Transverse colon (tissue), 4 donors: ENCODE data around the gene VAPB. TPM values are rescaled to one million over a fixed set of nuclear protein-coding genes. Genes with fewer than 3 reads are reported as not detected.

Experiments used
- DNase-seq: peaks from one replicate; pipeline ENCODE4 v3.0.0-alpha.2; 2019
- H3K27ac ChIP-seq, 4 donors: fragments of 200-600 bp; sonication (generic); 2 replicates each; pipeline ENCODE4 v1.5.1; 2016 to 2018; ENCODE audit warnings: inconsistent platforms in 4 of 4
- H3K27me3 ChIP-seq: fragments of 200-600 bp; sonication (generic); 2 replicates; pipeline ENCODE4 v1.5.1; 2017; ENCODE audit warnings: inconsistent platforms
- H3K36me3 ChIP-seq, 4 donors: fragments of 200-600 bp; sonication (generic); 2 replicates each; pipeline ENCODE4 v1.5.1; 2017 to 2019; ENCODE audit warnings: inconsistent platforms in 4 of 4
- H3K4me1 ChIP-seq, 4 donors: fragments of 200-600 bp; sonication (generic); 2 replicates each; pipeline ENCODE4 v1.5.1; 2017 to 2020; ENCODE audit warnings: inconsistent platforms in 4 of 4
- H3K4me3 ChIP-seq, 4 donors: fragments of 200-600 bp; sonication (generic); 1 replicate in 1 of 4; 2 replicates in 3 of 4; pipeline versions ENCODE4 v1.5.1 to v1.6.1; 2017 to 2019; ENCODE audit warnings: inconsistent platforms in 4 of 4
- H3K9me3 ChIP-seq, 2 donors: fragments of 200-600 bp; sonication (generic); 2 replicates each; pipeline ENCODE4 v1.5.1; 2017 to 2019; ENCODE audit warnings: inconsistent platforms in 2 of 2
- EP300 ChIP-seq: sonication (generic); formaldehyde crosslinking; IDR thresholded peaks from one replicate; pipeline ENCODE4 v1.6.1; 2017; ENCODE audit warnings: antibody characterized with exemption, low read depth
- POLR2A ChIP-seq: fragments of 450-650 bp; IDR thresholded peaks from one replicate; pipeline ENCODE4 v1.6.1; 2016; ENCODE audit warnings: antibody characterized with exemption, mild to moderate bottlenecking, moderate library complexity
- POLR2AphosphoS5 ChIP-seq, 3 donors: sonication (generic); formaldehyde crosslinking; IDR thresholded peaks; one replicate each; pipeline ENCODE4 v1.6.1; 2016; ENCODE audit warnings: antibody characterized with exemption in 3 of 3
- WGBS, 2 donors: methylation state at CpG; one replicate each; pipeline ENCODE4 v1.1.5; 2018; ENCODE audit warnings: low coverage in 1 of 2; 5-methylcytosine and 5-hydroxymethylcytosine counted together
- in situ Hi-C, 4 donors: fragments of 200-750 bp; cut with MboI; loops; one replicate each; pipeline versions ENCODE4 v1.15.0 to v1.15.1; 2017; ENCODE audit warnings: low sequenced_read_pairs in 3 of 4, low pct_ligation_motif_present in 1 of 4, low pct_unique_long_range_greater_than_20kb in 1 of 4
- intact Hi-C: fragments of 100-400 bp; cut with DNase I; formaldehyde crosslinking; loops from one replicate; pipeline ENCODE4 v1.15.1; 2023; ENCODE audit warnings: low total_unique reads
- total RNA-seq, 4 donors: library from RNA; depleted of rRNA; stranded (reverse); fragments of >200 nt; gene quantifications; one replicate each; pipeline ENCODE4 v1.1.0, GENCODE V29; 2016
- TF ChIP-seq, protein P1 (sequence below), 5 experiments: fragments of 200-600 bp in 3 of 5; fragments of 450-650 bp in 2 of 5; sonication (generic) in 3 of 5; IDR thresholded peaks; 1 replicate in 2 of 5; 2 replicates in 3 of 5; pipeline ENCODE4 v1.5.1; 2016 to 2017; ENCODE audit warnings: antibody characterized with exemption in 5 of 5, inconsistent platforms in 3 of 5, mild to moderate bottlenecking in 2 of 5, moderate library complexity in 1 of 5

The VAPB gene
- total RNA-seq, 4 donors from 2014 or later: 11.6 to 44.8 (median 28.0) TPM

GRCh38 chr20:58342104-58342945 is 46.7 kb upstream of the VAPB start:
- Histone ChIP-seq H3K9me3 (no peaks in the 10 kb centered on the region), H3K36me3 (peaks cover 0 to 16% (median 2%) of the 10 kb centered on the region in 4 donors), H3K27me3 (no peaks in the 10 kb centered on the region), H3K27ac (no peak overlapping the region), H3K4me1 (no peaks in the 10 kb centered on the region), H3K4me3 (no peak overlapping the region)
- DNase-seq: no peak
- in situ Hi-C loops: no loop called here
- 73 to 91% methylated on average over 2 to 3 of the region's 3 CpGs for WGBS, 2 donors
- intact Hi-C loops: no loop called here
- TF ChIP-seq, protein P1, sequence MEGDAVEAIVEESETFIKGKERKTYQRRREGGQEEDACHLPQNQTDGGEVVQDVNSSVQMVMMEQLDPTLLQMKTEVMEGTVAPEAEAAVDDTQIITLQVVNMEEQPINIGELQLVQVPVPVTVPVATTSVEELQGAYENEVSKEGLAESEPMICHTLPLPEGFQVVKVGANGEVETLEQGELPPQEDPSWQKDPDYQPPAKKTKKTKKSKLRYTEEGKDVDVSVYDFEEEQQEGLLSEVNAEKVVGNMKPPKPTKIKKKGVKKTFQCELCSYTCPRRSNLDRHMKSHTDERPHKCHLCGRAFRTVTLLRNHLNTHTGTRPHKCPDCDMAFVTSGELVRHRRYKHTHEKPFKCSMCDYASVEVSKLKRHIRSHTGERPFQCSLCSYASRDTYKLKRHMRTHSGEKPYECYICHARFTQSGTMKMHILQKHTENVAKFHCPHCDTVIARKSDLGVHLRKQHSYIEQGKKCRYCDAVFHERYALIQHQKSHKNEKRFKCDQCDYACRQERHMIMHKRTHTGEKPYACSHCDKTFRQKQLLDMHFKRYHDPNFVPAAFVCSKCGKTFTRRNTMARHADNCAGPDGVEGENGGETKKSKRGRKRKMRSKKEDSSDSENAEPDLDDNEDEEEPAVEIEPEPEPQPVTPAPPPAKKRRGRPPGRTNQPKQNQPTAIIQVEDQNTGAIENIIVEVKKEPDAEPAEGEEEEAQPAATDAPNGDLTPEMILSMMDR (IDR thresholded peaks at IDR 0.05): no peak
- TF ChIP-seq EP300 (no peak), POLR2A (no peak), POLR2AphosphoS5 (IDR thresholded peaks at IDR 0.05) (no peak)

GRCh38 chr20:58344741-58345140 is 44.3 kb upstream of the VAPB start:
- Histone ChIP-seq H3K36me3 (peaks cover 0 to 16% (median 2%) of the 10 kb centered on the region in 4 donors), H3K27me3 (no peaks in the 10 kb centered on the region), H3K4me3 (no peak overlapping the region), H3K27ac (no peak overlapping the region), H3K4me1 (no peaks in the 10 kb centered on the region), H3K9me3 (no peaks in the 10 kb centered on the region)
- DNase-seq: no peak
- in situ Hi-C loops (no loop called here), intact Hi-C loops (no loop called here)
- TF ChIP-seq, protein P1 (IDR thresholded peaks at IDR 0.05): no peak
- no peak for TF ChIP-seq EP300
- no peak for TF ChIP-seq POLR2AphosphoS5 (IDR thresholded peaks at IDR 0.05)
- TF ChIP-seq POLR2A: no peak
- 81 to 95% methylated on average over 3 to 4 of the region's 4 CpGs for WGBS, 2 donors

DNA sequence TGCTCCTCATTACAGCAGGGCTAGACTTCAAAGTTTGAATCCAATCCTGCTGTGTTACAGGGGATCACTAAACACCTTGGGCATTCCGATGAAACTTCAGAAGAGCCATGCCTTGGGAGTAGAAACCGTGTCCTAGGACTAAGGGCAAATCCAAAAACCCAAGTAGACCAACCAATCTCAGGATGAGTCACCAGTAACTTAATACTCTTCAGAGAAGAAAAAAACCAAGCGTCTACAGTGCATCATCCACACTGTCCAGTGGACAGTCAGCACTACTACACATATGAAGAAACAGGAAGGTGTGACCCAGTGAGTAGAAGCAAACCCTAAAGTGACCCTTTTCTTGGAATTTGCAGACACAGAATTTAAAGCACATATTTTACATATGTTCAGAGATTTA is 39.5 kb upstream of the VAPB start:
- no peak overlapping the region for H3K27ac ChIP-seq
- H3K4me3 ChIP-seq: no peak overlapping the region
- in situ Hi-C loops: no loop called here
- intact Hi-C loops: no loop called here
- no peaks in the 10 kb centered on the region for H3K4me1 ChIP-seq
- H3K9me3 ChIP-seq: no peaks in the 10 kb centered on the region
- DNase-seq: no peak
- TF ChIP-seq, protein P1 (IDR thresholded peaks at IDR 0.05): no peak
- no peak for TF ChIP-seq POLR2AphosphoS5 (IDR thresholded peaks at IDR 0.05)
- no peak for TF ChIP-seq EP300
- TF ChIP-seq POLR2A: no peak
- H3K36me3 ChIP-seq: peaks cover 0 to 28% (median 4%) of the 10 kb centered on the region in 4 donors
- H3K27me3 ChIP-seq: no peaks in the 10 kb centered on the region
- WGBS, 2 donors: 91 to 100% methylated on average over 1 to 3 of the region's 3 CpGs

DNA sequence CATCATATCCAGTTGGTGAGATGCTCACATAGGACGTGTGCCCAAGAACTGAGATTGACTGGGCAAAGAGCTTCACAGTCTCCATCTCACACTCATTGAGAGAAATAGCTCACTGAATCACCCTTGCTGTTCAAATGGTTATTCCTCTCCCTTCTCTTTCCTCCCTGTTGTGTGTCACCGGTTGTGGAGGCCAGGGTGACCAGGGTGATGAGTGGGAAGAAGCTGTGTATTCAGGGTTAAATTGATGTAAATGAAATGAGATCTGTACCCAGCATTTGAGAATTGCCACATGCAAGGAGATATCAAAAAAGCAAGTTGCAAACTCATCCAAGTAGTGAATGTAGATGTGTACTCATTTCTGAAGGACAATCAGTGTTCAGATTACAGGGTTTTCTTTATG is 36.6 kb upstream of the VAPB start:
- H3K27ac ChIP-seq: no peak overlapping the region
- no peak for TF ChIP-seq EP300
- no peak for TF ChIP-seq POLR2AphosphoS5 (IDR thresholded peaks at IDR 0.05)
- TF ChIP-seq, protein P1 (IDR thresholded peaks at IDR 0.05): no peak
- no peak for TF ChIP-seq POLR2A
- no peaks in the 10 kb centered on the region for H3K27me3 ChIP-seq
- DNase-seq: no peak
- no peaks in the 10 kb centered on the region for H3K4me1 ChIP-seq
- H3K4me3 ChIP-seq: no peak overlapping the region
- peaks cover 0 to 28% (median 2%) of the 10 kb centered on the region in 4 donors for H3K36me3 ChIP-seq
- WGBS, 2 donors: 62 to 73% methylated on average over 2 of the region's 2 CpGs
- no peaks in the 10 kb centered on the region for H3K9me3 ChIP-seq
- intact Hi-C loops: no loop called here
- in situ Hi-C loops: no loop called here
